H54 (cell line): Measurements from ENCODE around the gene RNF4.
A peak's percentile ranks its signal among the peaks of the same experiment; 100 is the strongest.

Experiments used
- DNase-seq: peaks from one replicate; pipeline ENCODE4 v3.0.0; 2011; ENCODE audit warnings: low spot score, mixed read lengths; ENCODE audit not compliant: insufficient read length
- FAIRE-seq: peaks from 3 replicates; lab custom pipeline; 2011; peaks lifted over from hg19 to GRCh38; lab: Jason Lieb, UNC
- POLR2A ChIP-seq: IDR thresholded peaks from 2 replicates; pipeline ENCODE4 v1.6.1; 2011; ENCODE audit warnings: low read depth, mild to moderate bottlenecking, low read length

Gene RNF4

GRCh38 chr4:2432004-2432403 is 36.9 kb upstream of the RNF4 start:
- no peak for DNase-seq
- TF ChIP-seq POLR2A = no peak
- FAIRE-seq = no peak

- no peak for FAIRE-seq
- peak; percentile 53 for DNase-seq
- TF ChIP-seq POLR2A = 0 out of 2 replicates have a peak, but pooled peaks have one; percentile 18
Measured at GRCh38 chr4:2432991-2433530, 35.8 kb upstream of the RNF4 start.

GRCh38 chr4:2433609-2434350 is 35.1 kb upstream of the RNF4 start:
- no peak for TF ChIP-seq POLR2A
- DNase-seq (no peak), FAIRE-seq (no peak)

GRCh38 chr4:2434420-2434819 is 34.5 kb upstream of the RNF4 start:
- DNase-seq = no peak
- TF ChIP-seq POLR2A = no peak
- FAIRE-seq = no peak

GRCh38 chr4:2436301-2436700 is 32.6 kb upstream of the RNF4 start:
- no peak for TF ChIP-seq POLR2A
- no peak for DNase-seq
- FAIRE-seq = no peak

GRCh38 chr4:2436761-2437474 is 32.0 kb upstream of the RNF4 start:
- FAIRE-seq = no peak
- no peak for DNase-seq
- TF ChIP-seq POLR2A = no peak

- no peak for TF ChIP-seq POLR2A
- DNase-seq = no peak
Measured at GRCh38 chr4:2437475-2438215, 31.3 kb upstream of the RNF4 start.

GRCh38 chr4:2438822-2439718 is 29.8 kb upstream of the RNF4 start:
- TF ChIP-seq POLR2A = no peak
- DNase-seq = no peak
- FAIRE-seq = no peak

More at GRCh38 chr4:2437475-2438215, 31.3 kb upstream of the RNF4 start:
- no peak for FAIRE-seq

GRCh38 chr4:2441393-2442174 is 27.3 kb upstream of the RNF4 start:
- no peak for TF ChIP-seq POLR2A
- DNase-seq (peak; percentile 69), FAIRE-seq (no peak)

- no peak for TF ChIP-seq POLR2A
- FAIRE-seq (no peak), DNase-seq (no peak)
Measured at GRCh38 chr4:2442175-2442993, 26.5 kb upstream of the RNF4 start.

- FAIRE-seq (no peak), DNase-seq (no peak)
- no peak for TF ChIP-seq POLR2A
Measured at GRCh38 chr4:2443061-2443730, 25.7 kb upstream of the RNF4 start.
